NK-92 treated with Interleukin-12 subunit alpha and Interleukin-12 subunit beta, amount 100 ng/mL, for 24 hours (cell line): ENCODE data around the gene ALMS1.
A peak's percentile ranks its signal among the peaks of the same experiment; 100 is the strongest.
"Not testable (repeated sequence)": the region's sequence is repeated elsewhere in the genome, so short reads cannot be mapped to it uniquely, and the experiment has no call there.

Experiments used
- DNase-seq: peaks from one replicate; lab custom pipeline; 2025; lab: John Stamatoyannopoulos, UW

The ALMS1 gene, protein sequence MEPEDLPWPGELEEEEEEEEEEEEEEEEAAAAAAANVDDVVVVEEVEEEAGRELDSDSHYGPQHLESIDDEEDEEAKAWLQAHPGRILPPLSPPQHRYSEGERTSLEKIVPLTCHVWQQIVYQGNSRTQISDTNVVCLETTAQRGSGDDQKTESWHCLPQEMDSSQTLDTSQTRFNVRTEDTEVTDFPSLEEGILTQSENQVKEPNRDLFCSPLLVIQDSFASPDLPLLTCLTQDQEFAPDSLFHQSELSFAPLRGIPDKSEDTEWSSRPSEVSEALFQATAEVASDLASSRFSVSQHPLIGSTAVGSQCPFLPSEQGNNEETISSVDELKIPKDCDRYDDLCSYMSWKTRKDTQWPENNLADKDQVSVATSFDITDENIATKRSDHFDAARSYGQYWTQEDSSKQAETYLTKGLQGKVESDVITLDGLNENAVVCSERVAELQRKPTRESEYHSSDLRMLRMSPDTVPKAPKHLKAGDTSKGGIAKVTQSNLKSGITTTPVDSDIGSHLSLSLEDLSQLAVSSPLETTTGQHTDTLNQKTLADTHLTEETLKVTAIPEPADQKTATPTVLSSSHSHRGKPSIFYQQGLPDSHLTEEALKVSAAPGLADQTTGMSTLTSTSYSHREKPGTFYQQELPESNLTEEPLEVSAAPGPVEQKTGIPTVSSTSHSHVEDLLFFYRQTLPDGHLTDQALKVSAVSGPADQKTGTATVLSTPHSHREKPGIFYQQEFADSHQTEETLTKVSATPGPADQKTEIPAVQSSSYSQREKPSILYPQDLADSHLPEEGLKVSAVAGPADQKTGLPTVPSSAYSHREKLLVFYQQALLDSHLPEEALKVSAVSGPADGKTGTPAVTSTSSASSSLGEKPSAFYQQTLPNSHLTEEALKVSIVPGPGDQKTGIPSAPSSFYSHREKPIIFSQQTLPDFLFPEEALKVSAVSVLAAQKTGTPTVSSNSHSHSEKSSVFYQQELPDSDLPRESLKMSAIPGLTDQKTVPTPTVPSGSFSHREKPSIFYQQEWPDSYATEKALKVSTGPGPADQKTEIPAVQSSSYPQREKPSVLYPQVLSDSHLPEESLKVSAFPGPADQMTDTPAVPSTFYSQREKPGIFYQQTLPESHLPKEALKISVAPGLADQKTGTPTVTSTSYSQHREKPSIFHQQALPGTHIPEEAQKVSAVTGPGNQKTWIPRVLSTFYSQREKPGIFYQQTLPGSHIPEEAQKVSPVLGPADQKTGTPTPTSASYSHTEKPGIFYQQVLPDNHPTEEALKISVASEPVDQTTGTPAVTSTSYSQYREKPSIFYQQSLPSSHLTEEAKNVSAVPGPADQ (N-terminal part only)

GRCh38 chr2:73385504-73386341 lies at the start of gene ALMS1:
ALMS1 (plus strand) TSS chr2:73385836; CDS start chr2:73385869, 33 bp downstream.
- DNase-seq, result peak; percentile 94

DNA sequence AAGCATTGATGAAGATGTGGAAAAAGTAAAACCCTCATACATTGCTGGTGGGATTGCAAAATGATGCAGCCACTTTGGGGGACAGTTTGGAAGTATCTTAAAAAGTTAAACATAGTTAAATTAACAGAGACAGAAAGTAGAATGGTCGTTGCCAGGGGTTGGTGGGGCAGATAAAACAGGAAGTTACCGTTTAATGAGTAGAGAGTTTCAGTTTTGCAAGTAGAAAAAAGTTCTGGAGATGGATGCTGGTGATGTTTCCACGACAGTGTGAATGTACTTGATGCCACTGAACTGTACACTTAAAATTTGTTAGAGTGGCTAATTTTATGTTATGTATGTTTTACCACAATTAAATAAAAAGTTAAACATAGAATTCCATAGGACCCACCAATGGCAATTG lies 47.8 kb upstream of the ALMS1 start:
- no peak for DNase-seq

GRCh38 chr2:73339201-73339600 lies 46.4 kb upstream of the ALMS1 start:
- no peak for DNase-seq

- no peak for DNase-seq
Measured at GRCh38 chr2:73341039-73341438, 44.6 kb upstream of the ALMS1 start.

GRCh38 chr2:73343992-73344391 lies 41.6 kb upstream of the ALMS1 start:
- DNase-seq, result no peak

DNA sequence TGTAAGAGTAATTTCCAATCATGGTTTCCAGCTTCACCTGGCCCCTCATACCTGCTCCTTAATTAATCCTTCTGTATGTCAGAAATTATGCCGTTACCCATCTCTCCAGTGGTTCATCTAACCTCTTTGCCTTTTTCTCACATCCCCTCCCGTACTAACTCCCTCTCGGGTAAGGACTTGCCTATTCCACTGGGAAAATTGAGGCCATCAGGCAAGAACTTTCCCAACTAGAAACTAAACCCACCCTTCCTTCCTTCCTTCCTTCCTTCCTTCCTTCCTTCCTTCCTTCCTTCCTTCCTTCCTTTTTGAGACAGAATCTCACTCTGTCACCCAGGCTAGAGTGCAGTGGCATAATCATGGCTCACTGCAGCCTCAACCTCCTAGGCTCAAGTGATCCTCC lies 40.9 kb upstream of the ALMS1 start:
- not testable (repeated sequence) for DNase-seq

DNA sequence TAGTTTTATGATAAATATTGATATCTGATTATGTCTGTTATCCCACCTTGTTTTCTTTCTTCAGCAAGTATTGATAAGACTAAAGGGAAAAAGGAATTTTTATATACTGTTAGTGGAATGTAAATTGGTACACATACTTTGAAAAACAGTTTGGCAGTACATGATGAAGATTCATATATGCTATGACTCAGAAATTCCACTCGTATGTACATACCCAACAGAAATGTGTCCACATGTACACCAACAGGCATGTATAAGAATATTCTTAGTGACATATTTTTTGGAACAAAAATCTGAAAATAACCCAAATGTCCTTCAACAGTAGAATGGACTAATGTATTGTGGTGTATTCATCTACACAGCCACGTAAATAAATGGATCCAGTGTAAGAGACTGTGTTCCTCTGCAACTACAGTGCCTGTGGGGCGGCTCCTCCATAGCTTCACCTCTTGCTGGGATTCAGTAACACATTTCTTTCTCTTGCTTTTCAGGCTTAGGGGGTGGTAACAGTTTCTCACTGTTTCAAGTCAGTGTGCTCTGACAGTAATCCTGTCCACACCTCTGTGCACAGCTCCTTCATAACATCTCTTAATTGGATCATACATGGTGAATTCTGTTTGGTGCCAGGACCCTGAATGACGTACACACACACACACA lies 35.5 kb upstream of the ALMS1 start:
- no peak for DNase-seq

GRCh38 chr2:73356097-73356496 lies 29.5 kb upstream of the ALMS1 start:
- no peak for DNase-seq

- no peak for DNase-seq
Measured at GRCh38 chr2:73359915-73360697, 25.5 kb upstream of the ALMS1 start.

GRCh38 chr2:73366060-73366459 lies 19.6 kb upstream of the ALMS1 start:
- no peak for DNase-seq

- DNase-seq, result no peak
Measured at GRCh38 chr2:73368781-73369180, 16.9 kb upstream of the ALMS1 start.

GRCh38 chr2:73370348-73370747 lies 15.3 kb upstream of the ALMS1 start:
- DNase-seq, result no peak

GRCh38 chr2:73373344-73373743 lies 12.3 kb upstream of the ALMS1 start:
- DNase-seq, result no peak

GRCh38 chr2:73374269-73374668 lies 11.4 kb upstream of the ALMS1 start:
- no peak for DNase-seq

DNA sequence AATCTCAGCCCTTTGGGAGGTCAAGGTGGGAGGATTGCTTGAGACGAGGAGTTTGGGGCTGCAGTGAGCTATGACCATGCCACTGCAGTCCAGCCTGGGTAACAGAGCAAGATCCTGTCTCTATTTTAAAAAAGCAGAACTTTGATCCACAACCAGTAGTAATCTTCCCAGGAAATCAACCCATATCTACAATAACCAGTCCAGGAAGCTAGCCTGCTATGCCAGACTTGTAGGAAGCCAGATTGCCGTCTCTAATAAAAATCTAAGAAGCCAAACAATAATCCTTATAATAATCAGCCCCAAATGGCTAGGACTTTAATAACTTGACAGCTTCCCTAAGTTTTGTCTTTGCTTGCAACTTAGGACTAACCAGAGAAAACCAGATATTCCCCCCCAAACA lies 9.0 kb upstream of the ALMS1 start:
- no peak for DNase-seq

DNA sequence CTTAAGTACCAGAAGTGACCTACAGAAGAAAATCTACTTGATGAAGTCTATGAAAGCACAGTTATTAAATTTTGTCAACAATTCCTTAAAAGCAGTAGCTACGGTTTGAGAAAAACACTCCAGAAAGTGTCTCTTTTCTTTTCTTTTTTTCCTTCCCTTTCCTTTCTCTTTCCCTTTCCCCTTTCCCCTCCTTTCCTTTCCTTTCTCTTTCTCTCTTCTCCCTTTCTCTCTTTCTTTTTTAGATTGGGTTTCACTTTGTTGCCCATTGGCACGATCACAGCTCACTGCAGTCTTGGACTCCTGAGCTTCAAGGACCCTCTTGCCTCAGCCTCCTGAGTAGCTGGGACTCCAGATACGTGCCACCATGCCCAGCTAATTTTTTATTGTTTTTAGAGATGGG lies 2.6 kb upstream of the ALMS1 start:
- no peak for DNase-seq

DNA sequence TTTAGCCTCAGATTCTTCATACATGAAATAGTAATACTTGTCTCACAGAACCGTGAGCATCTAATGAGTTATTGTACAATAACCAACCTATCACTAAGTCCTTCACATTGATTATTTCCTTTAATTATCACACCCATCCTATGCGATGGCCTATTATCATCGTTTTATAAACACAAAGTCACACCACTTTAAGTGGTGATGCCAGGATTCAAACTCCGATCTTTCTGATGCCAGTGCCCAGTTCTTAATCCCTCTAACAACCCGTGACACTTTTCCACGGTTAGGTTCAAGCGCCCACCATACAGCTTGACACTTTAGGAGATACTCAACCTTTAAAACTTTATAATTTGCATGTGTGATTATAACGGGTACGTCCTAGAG lies 523 bp upstream of the ALMS1 start:
- DNase-seq, result no peak

GRCh38 chr2:73386342-73386868 lies 769 bp downstream of the ALMS1 start:
- peak; percentile 38 for DNase-seq

GRCh38 chr2:73386894-73387636 lies 1.4 kb downstream of the ALMS1 start:
- DNase-seq, result no peak
